Measurements from ENCODE around the gene NDRG3.

Gene NDRG3

DNA sequence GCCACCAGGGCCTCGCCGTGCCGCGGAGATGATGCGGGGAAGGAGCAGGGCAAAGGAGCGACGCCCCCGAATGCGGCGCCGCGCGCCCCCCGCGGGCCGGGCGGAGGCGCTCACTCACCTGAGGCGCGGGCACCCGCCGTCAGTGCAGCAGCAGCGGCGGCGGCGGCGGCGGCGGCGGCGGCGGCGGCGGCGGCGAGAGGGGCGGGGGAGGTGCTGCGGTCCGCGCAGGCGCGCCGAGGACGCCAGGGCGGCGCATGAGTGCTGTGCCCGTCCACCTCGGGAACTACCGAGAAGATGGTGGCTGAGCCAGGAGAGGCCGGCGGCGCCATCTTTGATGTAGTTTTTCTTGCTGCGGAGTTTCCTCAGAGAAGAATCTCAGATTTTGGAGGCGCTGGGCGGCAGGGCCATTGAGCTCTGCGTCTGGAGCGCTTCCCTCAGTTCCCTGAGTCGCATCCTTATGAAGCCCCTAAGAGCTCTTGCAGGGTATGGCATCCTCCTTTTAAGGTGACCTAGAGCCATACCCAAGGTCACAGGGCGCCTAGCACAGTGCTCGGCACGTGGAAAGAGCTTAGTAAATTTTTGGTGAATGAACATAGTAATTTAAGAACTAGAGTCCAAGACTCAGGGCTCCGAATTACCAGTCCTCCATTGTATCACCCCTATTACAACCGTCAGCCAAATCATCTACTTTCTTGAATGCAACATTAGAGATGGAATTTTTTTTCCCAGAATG, at the start of gene NDRG3:
Gene NDRG3 (minus strand): TSS at position 164 of the 733 bp plus-strand sequence. CDS start 24,355 bp downstream, outside the sequence.
- DNase-seq: peak; percentile 93

DNA sequence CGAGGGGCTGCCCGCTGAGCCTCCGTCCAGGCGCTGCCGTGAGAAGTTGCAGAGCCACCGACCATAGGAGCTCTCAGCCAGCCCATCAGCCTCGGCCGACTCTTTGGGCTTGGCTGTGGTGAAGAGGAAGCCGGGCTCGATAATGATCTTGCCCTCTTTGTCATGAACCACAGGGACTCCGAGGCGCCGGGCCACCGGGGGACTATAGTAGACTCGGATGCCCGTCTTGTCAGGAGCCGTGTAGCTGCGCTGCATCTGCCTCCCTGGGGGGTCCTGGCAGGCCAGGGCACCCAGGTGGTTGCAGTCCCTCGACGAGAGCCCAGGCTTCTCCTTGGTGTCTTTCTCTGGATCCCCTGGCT, 48.2 kb upstream of the NDRG3 start:
- DNase-seq: no peak

DNA sequence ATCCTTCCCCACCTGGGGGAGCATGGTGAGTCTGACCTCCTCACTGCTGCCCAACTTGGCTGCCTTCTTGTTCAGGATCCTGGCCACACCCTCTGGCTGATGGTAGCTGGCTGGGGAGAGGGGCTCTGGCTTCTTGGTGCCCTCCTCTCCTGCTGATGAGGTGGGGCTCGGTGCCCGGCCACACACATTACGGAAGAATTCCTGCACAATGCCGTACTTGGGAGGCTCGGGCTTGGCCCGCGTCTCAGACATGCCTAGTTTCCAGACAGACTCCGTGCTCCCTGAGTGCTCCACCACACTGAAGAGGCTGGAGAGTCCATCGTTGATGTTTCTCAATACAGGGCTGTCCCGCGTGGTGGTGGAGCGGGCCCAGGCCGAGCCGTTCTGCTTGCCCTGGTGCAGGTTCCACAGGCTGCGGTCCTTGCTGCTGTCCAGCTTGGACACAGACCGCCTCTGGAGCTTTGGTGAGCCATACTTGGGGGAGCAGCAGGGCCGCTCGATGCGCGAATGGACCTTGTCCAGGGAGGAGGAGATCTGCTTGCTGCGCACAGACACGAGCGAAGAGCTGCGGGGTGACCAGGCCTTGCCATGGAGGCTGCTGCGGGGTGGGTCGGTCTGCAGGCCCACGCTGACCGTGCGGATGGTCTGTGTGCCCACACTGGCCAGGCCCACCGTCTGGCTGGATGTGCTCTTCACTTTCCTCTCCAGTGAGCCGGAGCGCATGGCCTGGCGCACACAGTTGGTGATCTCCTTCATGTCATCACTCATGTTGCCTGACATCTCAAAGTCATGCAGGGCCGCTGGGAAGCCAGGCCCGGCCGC, 47.6 kb upstream of the NDRG3 start:
- DNase-seq: no peak

DNA sequence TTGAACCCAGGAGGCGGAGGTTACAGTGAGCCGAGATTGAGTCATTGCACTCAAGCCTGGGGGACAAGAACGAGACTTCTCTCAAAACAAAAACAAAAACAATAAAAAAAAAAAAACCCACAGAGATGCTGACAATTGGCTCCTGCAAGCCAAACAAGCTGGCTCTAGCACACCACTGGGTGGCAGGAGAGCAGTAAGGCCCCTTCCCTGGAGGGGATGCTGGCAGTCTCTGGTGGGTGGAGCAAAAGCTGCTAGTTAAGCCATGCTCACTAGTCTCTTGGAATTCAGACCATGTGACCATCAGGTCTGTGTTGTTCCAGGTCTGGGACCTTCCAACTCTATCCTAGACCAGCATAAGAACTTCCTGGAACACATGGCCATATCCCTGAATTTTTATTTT, 46.5 kb upstream of the NDRG3 start:
- DNase-seq: peak; percentile 32

DNA sequence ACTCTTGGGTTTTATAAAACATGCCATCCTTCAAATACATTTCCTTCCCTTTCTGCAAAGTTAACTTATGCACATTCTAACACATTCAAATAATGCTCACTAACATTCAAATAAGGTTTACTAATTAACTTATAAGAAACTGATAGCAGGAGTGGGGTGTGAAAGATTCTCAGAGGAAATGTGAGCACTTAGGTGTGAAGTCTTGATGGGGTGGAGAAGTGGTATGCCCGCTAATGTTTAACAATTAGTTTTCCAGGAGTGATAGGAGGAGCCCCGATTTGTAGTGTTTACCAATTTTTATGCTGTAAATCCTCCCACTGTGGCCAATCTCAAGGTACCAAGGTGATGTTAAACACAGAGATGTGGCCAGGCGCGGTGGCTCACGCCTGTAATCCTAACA, 46.0 kb upstream of the NDRG3 start:
- no peak for DNase-seq

DNA sequence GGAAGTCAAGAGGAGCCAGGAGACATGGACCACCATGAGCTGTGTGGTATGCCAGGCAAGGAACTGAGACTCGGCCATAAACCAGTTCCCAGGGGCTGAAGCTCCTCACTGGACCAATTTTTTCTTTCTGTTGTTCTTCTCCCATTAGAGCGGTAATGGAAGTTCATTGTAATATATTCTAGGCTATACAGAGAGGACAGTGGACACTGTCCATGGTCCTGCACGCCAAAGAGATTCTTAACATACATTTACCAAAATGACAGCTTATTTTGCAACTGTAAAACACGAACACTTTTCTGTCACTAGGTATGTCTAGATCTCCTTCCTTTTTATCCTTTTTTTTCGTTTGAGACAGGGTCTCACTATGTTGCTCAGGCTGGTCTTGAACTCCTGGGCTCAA, 40.8 kb upstream of the NDRG3 start:
- DNase-seq: no peak

DNA sequence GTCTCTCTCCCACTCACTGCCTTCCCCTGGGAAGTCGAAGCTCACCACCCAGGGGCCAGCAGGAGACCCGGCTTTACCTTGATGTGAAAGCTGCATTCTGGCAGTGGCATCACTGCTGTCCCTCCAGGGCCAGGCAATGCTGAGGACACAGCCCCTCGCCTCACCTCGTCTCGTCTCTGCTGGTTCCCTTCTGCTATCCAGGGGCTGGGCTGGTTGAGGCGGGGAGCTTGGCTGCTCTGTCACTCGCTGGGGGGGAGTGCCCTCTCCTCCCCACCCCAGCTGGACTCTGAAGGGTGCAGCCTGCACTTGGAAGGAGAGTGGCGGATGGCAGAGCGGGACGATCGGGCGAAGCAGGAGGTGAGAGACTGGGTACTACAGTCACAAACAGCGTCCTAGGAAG, 40.4 kb upstream of the NDRG3 start:
- no peak for DNase-seq

DNA sequence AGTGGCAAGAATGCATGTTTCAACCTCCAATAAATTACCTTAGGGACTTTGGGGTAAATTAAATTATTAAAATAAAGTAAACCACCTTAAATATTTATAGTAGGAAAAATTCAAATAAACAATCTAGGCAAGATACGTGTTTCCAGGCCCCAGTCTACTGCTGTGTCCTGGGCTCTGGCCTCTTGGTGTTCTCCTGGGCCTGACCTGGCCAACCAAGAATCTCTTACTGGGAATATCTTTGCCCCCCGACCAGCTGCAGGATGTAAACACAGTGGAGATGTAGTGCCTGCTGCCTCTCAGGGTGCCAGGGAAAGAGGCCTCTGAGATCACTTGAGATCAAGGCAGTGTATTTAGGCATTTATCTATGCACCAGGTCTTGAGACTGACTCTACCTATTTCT, 39.4 kb upstream of the NDRG3 start:
- no peak for DNase-seq

DNA sequence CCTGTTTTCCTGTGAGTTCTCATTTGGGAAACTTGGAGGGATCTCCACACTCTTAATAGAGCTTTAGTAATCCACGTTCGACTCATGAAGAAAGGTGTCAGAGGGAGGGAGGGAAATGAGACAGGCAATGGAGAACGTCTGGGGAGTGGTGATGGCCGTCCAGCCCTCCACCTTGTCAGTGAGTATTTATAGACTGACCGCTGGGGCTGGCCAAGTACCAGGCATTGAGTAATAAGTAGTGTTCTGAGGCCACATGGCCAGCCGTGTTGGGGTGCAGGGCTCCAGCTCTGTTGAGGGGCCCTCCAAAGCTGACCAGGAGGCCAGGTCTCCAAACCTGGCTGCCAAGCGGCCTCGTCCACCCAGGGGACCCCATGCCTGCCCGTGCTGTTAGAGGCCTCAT, 39.0 kb upstream of the NDRG3 start:
- DNase-seq: no peak

DNA sequence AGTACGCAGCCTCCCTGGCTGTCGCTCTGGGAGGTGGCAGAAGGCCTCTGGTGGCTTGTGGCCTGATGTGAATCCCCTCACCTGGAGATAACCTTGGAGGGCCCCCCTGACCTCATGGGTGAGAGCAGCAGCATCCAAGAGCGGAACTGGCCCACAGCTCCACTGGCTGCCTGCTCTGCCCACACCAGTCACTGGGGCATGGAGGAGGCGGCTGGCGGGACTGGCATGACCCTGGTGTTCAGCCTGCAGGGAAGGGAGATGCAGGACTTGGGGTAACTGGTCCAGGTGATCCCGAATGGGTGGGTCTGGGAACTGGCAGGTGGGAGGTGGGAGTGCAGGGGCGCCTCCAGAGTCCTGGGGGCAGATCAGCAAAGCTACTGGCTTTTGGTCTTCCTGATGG, 38.2 kb upstream of the NDRG3 start:
- DNase-seq: no peak

DNA sequence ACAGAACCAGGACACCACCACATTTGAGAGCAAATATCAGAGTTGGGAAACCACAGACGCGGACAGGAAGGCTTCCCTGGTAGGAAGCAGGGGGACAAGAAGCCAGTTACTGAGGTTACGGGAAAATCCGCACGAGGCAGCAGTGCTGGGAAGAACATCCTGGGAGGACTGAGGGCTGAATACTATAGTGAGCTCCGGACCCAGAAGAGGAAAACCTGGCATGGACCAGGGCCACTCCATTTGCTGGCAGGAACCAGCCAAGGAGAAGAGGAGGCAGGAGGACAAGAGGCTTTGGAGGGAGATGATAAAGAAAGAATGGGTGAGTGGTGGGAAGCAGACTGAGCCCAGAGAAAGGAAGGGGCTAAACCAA, 33.8 kb upstream of the NDRG3 start:
- DNase-seq: no peak

DNA sequence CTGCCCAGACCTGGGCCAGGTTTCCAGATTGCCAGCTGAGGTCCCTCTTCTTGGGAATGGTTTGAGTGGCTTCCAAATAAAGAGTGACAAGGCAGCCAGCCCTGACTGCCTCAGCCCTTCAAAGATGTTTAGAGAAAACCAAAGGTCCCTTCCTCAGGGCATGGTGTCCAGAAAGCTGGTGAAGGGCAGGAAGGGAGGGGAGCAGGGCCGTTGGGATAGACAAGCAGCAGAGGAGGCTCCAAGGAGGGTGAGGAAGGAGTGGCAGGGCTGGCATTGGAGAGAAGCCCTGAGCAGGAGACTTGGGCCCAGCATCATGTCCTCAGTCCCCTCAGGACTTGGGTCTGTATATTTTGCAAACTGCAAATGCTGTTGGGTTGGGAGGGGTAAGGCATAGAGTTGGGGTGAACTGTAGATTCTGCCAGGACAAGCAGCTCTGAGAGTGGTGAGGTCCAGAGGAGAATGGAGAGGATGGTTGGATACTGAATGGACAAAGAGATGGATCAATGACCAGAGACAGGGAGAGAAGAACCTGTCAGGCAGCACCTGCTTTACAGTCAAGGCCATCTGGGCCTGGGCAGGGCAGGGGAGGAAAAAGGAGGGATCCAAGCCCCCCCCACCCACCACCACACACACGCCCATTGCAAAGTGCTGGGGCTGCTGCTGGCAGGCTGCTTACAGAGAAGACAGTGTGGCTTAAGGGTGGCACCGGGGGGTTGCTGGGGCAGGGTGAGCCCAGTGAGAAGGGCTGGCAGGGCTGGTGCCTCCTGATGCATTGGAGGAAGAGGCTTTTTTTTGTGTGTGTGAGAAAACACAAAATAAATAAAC, 33.2 kb upstream of the NDRG3 start:
- DNase-seq: no peak

DNA sequence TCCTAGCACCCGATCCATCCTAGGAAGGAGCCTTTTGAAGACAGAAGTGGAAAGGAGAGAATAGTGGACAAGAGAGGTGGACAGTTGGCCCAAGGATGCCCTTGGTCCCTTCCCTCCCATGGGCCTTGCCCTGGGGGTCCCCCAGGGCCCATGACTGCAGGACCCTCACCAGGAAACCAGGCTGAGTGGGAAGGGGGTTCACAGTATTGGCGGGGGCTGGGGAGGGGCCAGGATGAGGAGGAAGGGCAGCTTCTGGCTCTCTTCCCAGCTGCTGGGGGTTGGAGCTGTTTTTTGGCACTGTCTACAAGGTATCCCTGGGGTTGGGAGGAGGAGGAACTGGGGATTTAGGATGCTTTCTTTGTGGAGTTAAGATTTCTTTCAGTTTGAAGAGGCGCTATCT, 31.7 kb upstream of the NDRG3 start:
- DNase-seq: no peak

DNA sequence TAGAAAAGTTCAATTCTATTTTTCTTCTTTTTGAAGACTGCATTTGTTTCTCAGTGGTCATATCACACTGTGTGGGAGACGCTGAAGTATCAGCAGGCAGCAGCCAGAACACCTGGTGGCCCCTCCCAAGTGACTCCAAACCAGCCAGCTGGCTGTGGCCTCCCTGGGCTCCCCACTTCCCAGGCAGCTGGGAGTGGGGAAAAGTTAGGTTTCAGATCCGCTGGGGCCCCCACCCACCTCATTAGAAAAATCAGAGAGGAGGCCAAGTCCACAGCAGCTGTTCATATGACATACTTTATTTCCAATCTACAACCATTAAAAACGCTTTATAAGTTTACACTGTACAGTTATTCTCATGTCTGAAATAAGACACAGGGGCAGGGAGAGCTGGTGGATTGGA, 31.3 kb upstream of the NDRG3 start:
- DNase-seq: no peak

DNA sequence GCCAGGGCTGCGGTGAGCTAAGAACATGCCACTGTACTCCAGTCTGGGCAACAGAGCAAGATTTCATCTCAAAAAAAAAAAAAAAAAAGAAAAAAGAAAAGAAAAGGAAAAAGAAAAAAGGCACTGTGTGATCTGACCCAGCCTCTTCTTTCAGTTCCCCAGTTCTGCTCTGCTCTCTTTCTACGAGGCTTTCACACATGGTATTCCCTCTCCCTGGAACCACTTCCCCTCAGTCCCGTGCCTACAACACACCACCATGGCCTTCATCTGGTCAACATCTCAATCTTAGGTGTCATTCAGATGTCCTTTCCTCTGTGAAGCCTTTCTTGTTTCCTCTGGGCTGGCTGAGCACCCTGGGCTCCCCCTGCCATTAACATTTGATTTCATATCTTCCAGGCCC, 29.9 kb upstream of the NDRG3 start:
- no peak for DNase-seq

DNA sequence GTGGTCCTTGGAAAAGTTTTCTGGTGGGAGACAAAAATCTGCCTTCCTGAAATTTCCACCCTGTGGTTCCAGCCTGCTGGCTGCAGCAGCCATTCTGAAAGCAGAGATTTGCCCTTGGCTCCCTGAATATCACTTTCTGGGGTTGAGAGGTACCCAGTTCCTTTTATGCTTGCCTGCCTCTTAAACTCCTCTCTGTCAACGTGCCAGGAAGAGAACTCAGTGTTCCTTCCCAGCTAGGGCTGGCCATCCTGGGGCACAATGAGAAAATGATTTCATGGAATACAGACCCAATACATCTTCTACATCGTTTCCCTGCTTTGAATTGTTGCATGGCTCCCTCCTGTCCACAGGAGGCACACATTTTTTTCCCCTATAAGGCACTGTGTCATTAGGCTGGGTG, 29.3 kb upstream of the NDRG3 start:
- no peak for DNase-seq

DNA sequence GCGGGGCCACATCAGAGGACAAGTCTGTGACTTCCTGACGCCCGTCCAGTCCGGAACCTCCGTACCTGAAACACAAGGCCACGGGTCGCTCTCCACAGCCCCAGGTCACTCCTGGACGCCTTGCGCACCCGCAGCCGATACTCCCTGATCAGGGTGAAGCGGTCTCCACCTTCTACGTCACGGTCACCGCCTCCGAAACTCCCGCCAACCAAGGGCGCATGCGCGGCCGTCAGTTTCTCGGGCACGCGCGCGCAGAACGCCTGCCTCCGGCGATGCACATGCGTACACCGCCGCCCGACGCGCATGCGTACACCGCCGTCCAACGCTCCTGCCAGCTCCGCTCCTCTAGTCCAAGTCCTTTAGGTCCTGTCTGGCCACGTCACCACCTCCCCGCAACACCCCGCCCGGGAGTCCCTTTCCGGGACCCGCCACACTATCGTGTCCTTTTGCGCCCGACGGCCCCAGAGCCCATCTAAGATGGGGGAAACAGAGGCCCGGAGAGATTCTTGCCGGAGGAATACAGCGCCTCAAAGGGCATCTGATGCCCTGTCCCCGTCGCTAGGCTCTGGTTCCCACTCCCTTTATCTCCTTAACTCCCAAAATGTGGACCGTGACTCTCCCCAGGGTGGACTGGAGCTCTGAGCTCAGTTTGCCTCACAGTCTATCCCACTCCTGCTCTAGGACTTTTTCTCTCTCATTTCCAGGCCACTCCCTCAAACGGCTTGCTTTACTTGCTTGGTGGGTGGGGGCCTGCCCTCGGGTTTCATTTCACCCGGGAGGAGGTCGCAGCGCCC, 27.9 kb upstream of the NDRG3 start, which contains the start of gene DSN1:
Gene DSN1 (minus strand): TSS at position 167 of the 794 bp plus-strand sequence. CDS start 2,305 bp downstream, outside the sequence.
- DNase-seq: peak; percentile 94

DNA sequence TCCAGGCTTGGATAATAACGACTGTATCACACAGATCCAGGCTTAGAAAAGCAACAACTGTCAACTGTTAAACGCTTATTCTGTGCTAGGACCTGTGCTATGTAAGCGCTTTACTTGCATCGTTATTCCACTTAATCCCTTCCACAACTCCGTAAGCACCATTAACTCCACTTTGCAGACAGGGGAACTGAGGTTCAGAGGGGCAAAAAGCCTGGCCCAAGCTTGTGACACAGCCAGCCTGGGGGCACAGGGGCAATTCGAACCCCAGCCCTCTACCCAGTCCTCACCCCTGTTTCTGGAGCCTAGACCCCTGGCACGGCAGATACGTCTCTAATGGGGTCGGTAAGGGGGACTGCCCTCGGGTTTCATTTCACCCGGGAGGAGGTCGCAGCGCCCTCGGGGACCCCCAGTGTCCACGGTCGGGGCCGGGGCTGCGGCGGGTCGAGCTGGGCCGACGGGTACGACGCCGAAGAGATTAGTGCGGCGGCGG, 27.3 kb upstream of the NDRG3 start:
- no peak for DNase-seq

DNA sequence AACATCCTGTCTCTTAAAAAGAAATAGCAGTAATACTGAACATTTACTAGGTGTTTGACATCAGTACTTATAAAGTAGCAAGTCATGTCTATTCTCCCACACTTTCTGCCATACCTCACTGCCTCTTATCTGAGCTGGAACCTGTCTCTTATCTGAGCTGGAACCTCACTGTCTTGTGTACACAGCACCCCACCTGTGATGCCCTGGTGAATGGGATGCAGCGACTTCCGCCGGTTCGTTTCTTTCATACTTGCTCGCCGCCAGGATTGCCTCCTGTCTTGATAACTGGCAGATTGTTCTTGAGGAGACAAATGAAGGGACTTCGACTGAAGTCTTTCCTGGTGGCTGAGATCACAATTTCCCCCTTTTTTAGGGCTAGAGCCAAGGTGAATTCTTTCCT, 24.8 kb upstream of the NDRG3 start:
- no peak for DNase-seq

DNA sequence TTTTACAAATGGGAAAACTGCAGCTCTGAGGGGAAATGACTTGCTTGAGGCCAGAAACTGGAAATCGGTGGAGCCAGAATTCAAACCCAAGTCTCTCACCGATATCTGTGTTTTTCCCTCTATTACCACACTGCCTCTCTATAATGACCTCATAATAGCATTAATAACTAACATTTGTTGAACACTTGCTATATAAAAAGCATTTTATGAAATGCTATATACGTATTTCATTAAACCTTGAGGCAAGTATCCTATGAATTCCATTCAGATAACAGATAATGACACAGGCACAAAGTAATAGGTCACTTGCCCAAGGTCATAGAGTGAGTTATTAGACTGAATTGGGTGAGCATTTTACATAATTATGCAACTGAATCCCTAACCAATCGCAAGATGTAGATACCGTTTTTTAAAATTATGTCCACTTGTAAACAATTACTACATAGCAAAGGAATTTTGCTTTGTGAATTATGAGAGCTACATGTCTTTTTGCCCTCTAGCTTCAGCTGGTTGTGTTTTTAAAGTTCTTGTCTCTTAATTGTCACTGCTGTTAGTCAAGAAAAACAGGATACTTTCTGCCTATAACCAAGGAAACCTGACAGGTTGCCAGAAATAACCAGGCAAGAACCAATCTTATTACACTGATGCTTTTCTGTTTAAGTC, 23.0 kb upstream of the NDRG3 start:
- no peak for DNase-seq

DNA sequence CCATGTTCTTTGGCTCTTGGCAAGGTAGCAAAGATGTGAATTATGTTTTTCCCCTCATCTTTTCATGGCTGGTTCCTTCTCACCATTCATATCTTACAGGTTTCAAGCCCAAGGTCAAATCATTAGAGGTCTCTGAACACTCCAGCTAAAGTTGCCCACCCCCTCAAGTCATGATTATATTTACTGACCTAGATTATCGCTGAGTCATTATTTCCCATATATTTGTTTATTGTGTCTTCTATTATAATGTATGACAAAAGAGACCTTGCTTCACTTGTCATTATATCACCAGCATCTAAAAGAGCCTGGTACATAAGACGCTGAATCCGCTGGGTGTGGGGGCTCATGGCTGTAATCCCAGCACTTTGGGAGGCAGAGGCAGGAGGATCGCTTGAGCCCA, 15.2 kb upstream of the NDRG3 start:
- no peak for DNase-seq

DNA sequence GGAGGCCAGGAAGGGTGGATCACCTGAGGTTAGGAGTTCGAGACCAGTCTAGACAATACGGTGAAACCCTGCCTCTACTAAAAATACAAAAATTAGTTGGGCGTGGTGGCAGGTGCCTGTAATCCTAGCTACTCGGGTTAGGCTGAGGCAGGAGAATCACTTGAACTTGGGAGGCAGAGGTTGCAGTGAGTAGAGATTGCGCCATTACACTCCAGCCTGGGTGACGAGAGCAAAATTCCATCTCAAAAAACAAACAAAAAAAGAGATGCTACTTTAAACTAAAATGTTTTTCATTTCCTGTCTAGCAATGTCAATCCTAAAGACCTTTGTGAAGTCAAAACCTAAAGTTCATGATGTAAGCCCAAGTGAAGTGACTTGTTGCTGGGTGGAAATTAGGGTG, 14.8 kb upstream of the NDRG3 start:
- no peak for DNase-seq
